Forelimb muscle (tissue), 1 donor: Measurements from ENCODE around the gene KATNAL2. TPM values are rescaled to one million over a fixed set of nuclear protein-coding genes. Genes with fewer than 3 reads are reported as not detected.

ENCODE experiments used
- DNase-seq: peaks from one replicate; pipeline ENCODE4 v3.0.0-alpha.2; 2013; ENCODE audit warnings: low read depth
- polyA plus RNA-seq: library from polyadenylated mRNA; unstranded; fragments of 120-200 nt; gene quantifications from one replicate; pipeline ENCODE4 v1.2.1, GENCODE V29; 2013; ENCODE audit not compliant: insufficient read length

The KATNAL2 gene, protein sequence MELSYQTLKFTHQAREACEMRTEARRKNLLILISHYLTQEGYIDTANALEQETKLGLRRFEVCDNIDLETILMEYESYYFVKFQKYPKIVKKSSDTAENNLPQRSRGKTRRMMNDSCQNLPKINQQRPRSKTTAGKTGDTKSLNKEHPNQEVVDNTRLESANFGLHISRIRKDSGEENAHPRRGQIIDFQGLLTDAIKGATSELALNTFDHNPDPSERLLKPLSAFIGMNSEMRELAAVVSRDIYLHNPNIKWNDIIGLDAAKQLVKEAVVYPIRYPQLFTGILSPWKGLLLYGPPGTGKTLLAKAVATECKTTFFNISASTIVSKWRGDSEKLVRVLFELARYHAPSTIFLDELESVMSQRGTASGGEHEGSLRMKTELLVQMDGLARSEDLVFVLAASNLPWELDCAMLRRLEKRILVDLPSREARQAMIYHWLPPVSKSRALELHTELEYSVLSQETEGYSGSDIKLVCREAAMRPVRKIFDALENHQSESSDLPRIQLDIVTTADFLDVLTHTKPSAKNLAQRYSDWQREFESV
- 6.8 TPM for polyA plus RNA-seq

DNA sequence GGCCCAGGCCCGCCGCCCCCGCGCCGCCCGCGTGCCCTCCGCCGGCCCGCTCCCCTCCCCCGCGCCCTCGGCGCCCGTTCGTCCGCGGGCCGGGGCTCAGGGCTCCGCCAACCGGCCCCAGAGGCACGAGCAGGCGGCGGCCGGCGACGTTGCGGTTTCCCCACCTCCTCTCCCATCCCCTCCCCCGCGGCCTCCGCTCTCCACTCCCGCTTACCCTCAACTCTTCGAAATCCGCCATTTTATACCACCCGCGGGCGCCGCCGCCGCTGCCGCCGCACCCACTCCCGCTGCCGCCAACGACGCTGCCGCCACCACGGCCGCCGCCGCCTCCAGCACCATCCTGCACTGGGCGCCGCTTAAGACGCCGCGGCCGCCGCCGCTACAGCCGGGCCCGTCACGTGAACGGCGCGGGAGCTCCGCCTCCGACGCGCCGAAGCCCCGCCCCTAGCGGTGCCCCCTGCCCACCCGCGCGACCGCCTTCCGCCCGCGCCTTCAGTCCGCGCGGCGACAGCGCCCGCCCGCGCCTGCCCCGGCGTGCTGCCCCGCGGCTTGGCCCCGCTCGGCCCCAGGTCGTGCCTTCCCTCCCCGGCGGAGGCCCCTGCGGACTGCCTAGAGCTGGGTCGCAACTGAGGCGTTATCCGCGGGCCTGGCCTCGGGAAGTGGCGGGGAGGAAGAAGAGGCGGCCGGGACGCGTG is at the start of gene KATNAL2, which contains the start of gene PIAS2:
TSS of gene KATNAL2 (plus strand) at position 495 of the 695 bp plus-strand sequence. CDS start 29,271 bp downstream, outside the sequence.
TSS of gene PIAS2 (minus strand) at position 400 of the 695 bp plus-strand sequence. CDS start at position 238, 162 bp downstream.
- no peak for DNase-seq

DNA sequence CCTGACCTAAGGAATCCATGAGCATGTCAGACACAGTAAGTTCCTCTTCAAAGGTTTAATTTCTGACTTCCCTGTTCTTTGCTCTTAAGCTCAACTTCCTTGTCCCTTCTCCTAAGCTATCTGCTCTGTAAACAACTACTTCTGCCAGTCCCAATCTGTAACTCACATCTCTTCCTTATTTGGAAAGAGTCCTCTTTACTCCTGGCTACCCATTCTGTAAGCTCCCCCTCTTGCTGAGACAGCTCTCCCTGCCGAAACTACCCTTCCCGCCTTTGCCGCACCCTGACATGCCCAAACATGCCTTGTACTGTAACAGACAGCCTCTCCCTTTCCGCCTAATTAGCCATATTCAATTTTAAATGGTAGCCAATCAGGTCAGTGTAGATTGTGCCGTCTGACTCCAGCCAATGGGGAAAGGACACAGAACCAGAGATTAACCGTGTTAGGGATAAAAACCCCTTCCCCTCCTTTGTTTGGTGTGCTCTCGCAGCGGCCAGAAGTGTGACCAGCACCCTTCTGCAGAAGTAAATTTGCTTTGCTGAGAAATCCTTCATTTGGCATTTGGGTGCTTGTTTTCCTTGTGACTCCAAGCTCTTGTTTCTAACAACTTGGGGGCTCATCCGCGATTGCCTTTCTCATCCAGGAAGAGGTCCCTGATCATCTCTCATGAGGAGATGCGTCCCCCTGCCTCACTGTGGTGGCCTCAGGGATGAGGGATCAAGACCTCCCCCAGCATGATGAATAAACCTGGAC is 49.1 kb upstream of the KATNAL2 start:
- DNase-seq = no peak

DNA sequence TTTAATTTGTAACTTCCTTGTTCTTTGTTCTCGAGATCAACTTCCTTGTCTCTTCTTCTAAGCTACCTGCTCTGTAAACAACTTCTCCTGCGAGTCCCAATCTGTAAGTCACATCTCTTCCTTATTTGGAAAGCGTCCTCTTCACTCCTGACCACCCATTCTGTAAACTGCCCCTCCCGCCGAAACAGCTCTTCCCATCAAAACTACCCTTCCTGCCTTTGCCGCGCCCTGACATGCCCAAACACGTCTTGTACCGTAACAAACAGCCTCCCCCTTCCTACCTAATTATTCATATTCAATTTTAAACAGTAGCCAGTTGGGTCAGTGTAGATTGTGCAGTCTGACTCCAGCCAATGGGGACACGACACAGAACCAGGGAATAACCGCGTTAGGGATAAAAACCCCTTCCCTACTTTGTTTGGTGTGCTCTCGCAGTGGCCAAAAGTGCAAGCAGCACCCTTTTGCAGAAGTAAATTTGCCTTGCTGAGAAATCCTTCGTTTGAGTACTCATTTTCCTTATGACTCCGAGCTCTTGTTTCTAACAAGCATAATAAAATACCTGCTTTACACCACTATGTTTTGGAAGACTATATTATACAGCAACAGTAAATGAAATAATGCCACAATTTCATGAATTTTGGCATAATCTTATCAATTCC is 39.9 kb upstream of the KATNAL2 start:
- no peak for DNase-seq

DNA sequence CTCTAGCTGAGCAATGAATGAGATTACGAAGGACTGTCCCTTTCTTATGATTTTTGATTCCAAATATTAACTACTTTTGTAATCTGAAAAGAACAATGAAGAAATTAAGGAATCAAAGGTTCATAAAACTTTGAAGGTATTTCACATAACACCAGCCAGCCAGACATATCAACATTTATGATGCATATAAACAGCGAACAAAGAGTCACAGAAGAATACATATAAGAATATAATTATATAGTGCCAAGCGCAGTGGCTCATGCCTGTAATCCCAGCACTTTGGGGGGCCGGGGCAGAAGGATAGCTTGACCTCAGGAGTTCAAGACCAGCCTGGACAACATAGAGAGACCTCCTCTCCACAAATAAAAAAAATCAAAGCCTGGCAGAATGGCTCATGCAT is 34.2 kb upstream of the KATNAL2 start:
- no peak for DNase-seq

DNA sequence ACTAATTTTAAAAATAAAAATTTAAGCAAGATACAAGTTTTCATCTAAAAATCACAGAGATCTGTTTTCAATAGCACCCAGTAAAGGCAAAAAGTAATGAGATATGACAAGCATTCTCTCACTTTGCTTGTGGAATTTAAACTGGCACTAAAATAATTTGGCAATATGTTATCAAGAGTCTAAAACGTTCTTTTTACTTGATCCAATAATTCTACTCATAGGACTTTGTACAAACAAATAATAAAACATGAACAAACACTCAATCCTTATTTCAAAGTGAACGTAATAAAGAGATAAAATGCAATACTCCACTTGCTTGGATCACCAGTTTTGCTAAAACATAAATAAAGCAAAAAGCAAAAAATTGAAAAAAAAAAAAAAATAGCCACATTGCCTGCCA is 30.5 kb upstream of the KATNAL2 start:
- no peak for DNase-seq

DNA sequence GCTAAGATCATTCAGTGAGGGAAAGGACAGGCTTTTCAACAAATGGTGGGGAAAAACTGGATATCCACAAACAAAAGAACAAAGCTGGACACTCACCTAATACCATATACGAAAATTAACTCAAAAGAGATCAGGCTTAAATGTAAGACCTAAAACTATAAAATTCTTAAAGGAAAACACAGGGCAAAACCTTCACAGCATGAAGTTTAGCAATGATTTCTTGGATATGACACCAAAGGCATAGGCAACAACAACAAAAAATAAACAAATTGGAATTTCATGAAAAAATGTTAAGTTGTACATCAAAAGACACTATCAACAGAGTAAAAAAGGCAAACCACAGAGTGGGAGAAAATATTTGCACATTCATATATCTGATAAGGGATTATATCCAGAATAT is 28.4 kb upstream of the KATNAL2 start:
- no peak for DNase-seq

DNA sequence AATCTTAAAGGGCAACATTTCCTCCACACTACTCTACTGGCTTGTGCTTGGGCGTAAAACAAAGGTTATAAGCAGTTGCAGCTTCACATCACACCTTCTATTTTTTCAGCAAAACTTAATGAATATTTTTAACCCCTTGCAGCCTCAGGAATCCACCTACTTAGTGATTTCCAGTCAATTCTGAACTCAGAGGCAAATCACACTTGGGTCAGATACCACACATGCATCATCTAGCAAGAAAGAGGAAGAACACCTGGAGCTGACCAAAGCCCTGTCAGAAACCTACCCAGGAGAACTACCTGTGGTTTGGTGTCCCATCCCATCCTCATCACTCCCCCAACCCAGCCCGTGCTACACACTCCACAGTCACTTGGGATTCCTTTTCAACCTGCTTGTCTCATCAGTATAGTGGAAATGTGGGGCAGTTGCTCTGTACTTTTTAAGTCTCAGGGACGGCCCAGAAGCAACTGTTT is 25.6 kb upstream of the KATNAL2 start:
- DNase-seq = no peak

DNA sequence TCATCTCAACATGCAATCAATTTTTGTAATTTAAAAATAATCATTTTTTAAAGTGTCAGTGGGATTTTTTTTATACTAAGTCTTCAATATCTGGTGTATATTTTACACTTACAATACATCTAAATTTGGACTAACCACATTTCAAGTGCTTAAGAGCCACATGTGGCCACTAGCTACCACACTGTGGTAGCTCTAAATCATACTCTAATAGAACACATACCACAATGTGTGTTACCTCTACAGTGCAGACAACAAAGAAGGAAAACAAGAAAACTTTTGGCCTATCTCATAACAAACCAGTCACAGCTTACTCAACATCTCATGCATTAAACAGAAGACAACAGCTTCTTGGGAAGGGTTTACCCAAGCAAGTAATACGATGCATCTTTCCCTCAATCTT is 24.6 kb upstream of the KATNAL2 start:
- no peak for DNase-seq

DNA sequence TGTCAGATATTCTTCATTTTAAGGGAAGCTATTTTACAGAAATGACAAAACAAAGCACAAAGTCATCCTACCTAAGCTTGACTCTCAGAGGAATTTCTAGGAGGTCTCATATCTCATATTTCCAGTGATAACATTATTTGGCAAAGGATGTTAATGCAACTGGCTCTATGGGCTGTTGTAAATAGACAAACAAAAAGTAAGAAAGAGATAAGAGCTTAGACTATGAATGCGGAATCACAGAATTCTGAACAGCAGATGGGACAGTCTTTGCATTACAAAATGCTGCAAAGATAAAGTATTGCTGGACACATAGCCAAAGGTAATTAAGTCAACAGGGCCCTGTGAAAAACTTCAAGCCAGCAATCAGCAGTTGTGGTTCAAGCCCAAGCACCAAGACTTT is 24.0 kb upstream of the KATNAL2 start:
- DNase-seq = no peak

DNA sequence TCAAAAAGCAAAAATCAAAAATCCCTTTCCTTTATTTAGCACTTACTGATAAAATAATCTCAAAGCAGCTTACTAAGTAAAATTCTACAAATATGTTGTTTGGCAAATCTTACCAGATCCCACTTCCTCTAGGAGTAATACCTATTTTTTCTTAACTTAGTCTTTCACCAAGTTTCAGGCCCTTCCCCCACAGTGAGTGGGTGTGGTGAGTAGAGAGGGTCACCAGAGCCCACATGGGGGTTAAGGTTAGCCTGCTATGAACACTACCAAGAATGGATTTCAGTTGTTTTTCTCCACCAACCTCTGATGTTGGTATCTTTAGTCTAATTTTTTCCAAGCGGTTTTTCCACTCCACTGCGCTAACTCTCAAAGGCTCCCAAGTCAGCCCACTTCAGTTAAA is 23.3 kb upstream of the KATNAL2 start:
- DNase-seq = no peak

DNA sequence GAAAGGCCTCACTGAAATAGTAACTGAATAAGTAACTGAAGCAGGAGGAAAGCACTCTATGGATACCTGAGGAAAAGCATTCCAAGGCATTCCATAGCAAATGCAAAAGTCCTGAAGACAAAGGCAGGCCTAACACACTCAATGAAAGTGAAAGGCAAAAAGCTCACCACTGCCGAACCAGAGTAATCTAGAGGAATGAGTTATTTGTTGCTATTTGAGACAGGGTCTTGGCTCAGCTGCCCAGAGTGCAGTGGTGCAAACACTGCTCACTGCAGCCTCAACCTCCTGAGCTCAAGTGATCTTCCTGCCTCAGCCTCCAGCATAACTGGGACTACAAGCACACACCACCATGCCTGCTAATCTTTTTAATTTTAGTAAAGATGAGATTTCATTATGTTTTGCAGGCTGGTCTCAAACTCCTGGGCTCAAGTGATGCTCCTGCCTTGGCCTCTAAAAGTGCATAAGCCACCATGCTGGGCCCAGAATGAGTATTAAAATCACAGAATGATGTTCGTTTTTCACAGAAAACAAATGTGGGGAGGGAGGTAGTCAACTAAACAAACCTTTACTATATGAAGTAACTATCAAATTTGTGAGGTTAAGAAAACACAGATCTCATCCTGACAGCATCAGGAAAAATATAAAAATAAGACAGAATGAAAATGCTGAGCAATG is 18.0 kb upstream of the KATNAL2 start:
- no peak for DNase-seq

DNA sequence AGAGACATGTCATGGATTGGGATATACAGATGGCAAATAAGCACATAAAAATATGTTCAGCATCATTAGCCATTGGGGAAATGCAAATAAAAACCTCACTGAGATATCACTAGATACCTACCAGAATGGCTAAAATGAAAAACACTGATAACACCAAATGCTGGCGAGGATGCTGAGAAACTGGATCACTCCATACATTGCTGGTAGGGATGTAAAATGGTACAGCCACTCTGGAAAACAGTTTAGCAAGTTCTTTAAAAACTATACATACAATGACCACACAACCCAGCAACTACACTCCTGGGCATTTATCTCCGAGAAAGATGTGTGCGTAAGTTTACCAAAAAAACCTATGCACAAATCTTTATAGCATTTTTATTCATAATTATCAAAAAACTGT is 14.0 kb upstream of the KATNAL2 start:
- DNase-seq = no peak

DNA sequence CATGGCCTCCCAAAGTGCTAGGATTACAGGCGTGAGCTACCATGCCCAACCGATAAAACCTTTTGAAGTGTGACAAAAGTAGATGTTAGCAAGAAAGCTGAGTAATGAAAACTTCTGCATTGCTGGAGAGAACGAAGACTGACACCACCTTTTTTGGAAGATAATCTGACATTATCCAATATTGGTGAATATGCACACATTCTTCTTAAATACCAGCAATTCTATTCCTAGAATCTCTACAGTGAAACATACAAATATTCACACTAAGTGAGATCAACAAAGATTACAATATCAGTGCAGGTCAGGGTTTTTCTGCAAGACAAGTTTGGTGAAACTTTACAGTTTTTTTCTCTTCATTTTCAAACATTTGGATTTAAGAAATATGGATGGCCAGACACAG is 7.9 kb upstream of the KATNAL2 start:
- DNase-seq = no peak

DNA sequence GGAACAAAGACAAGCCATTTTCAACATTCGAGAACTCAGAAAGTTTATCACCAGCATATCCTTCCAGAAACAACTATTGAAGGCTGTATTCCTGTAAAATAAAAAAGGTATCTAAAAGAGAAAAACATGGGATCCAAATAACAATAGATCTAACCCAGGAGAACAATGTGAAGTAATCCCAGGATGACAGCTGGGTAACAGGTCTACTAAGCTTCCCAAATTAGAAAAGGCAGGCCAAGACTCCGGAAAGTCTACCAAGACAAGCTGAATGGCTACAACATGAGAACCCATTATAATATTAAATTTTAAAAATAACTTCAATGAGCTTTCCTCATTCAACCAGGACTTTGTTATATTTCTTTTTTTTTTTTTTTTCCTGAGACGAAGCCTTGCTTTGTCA is 6.5 kb upstream of the KATNAL2 start:
- no peak for DNase-seq

DNA sequence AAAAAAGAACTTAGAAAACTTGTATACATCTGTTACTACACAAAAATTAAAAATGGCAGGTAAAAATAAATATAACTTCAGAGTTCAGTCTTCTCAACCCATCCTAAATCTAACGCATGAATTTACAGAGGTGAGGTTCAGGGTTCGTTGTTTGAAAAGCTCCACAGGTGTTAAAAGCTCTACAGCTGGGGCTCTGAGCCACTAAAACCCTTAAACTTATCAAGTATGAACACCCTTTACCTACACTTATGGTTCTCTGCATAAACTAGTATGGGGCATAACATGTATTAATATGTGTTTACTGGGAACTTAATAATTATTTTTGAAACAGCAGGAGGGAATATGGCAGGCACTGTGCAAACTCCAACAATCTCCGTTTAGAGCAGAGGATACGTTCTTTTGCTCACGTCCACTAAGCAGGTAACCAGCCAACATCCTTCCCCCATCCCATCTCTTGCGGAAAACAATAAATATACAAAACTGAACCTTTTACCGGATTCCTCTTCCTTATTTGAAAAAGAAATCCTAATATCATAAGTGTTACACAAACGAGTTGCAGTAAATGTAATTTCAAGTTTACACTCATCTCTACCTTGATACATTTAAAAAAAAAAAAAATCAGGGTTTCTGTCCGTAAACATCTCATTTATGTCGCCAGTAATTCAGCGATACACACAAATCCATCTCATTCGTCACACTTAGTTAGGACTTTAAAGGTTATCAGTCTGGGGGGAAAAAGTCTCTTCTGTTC is 1.4 kb upstream of the KATNAL2 start:
- DNase-seq = no peak

DNA sequence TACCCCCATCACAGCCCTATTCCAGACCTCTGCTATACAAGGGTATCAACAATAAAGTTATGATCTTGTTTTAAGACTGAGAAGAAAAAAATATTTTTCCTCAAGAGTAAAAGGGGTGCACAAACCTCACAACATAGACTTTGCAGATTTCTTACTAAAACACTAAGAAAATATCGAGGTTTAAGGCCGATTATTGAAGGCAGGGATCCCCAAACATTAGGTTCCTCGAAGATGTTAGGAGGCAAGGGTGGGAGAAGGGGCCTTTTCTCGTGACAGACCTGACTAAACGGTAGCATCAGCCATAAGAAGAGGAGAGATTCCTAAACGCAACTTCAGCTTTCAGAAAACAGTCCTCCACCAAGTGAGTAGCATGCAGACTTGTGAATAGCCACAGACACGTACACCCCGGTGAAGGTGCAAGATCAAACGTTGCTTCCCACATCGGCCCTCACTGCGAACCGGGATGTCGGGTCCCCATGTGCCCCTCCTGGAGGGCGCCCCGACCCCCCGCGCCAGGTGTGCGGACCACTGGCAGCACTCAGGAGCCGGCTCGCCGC is 773 bp upstream of the KATNAL2 start:
- DNase-seq = no peak

DNA sequence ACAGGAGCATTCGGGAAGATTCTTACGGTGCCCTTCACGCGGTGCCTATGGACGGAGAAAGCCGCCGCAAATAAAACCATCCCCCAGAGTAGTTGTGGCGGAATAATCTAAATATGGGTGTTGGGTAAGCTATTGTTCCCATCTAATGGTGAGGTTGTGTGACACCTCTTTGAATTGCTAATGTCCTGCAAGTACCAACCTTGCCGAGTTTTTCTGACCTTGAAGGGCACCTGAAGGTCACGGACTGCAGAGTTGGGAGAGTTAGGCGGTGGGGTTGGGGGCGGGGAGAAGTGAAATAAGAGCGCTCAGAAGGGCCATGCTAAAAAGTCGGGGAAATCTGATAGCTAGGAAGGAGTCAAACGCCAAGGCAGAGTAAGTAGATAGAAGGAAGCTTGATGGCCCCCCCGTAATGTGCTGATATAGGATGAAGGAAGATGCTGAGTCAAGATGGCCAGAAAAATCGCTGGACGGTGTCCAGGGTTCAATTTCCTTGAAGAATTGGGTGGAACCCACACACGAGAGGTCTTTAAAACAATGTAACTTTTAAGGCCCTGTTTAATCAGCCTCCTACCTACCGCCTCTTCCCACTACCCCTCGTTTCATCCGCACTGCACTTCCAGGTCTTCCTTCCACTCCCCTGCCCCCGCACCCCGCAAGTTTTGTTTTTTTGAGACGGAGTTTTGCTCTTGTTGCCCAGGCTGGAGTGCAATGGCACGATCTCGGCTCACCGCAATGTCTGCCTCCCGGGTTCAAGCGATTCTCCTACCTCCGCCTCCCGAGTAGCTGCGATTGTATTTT is 600 bp downstream of the KATNAL2 start:
- DNase-seq = no peak

DNA sequence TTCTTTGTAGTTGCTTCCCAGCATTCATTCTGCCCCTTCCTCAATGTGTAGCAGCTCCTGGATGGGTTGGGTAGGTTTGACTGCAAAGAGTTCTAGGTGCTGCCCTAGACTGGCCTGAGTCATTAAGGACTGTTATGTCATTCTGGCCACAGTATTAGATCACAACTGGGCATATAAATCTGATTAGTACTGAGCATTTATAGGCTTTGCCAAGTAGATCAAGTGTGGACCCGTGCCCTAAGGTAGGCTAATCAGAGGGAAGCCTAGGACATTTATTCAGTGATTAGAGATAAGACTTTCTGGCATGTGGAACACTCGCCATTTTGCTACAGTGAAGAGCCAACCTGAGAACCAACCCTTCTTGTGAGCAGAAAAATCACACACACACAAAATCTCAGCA is 2.7 kb downstream of the KATNAL2 start:
- DNase-seq = no peak

DNA sequence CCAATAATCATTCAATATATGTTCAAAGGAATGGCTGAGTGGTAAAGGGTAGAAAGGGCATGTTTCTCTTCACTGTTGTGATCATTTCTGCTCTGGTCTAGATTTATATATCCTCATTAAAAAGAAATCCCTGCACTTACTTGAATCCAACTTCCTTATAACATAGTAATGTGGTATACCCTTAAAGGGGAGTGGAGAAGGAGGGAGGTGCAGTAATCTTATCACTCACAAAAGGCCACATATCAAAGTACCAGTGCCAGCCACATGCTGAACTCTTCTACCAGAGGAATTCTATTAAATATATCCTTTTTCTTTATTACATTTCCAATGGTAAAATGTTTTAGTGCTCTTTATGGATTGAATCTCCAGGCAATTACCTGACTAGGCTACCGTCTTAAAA is 3.3 kb downstream of the KATNAL2 start:
- no peak for DNase-seq
